AG08396 (cell line): Measurements from ENCODE around the gene EDA.
"Not testable (repeated sequence)": the region's sequence is repeated elsewhere in the genome, so short reads cannot be mapped to it uniquely, and the experiment has no call there.

Source experiments
- DNase-seq: peaks from one replicate; pipeline ENCODE4 v3.0.0; 2012; ENCODE audit warnings: low spot score, mixed read lengths

EDA gene

DNA sequence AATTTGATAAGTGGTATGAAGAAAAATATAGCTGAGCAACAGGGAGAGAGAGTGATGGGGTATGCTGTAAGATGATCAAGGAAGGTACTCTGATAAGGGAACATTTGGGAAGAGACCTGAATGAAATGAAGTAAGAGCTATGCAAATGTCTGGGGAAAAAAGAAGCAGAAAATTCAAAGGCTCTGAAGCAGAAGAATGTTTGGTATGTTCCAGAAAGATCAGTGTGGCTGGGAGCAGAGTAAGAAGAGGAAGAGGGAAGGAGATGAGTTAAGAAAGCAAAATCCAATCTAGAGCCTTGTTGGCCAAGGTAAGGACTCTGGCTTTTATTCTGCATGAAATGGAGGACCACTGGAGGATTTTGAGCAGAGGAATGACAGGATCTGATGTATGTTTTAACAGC lies 343.8 kb downstream of the EDA start:
- DNase-seq: no peak

DNA sequence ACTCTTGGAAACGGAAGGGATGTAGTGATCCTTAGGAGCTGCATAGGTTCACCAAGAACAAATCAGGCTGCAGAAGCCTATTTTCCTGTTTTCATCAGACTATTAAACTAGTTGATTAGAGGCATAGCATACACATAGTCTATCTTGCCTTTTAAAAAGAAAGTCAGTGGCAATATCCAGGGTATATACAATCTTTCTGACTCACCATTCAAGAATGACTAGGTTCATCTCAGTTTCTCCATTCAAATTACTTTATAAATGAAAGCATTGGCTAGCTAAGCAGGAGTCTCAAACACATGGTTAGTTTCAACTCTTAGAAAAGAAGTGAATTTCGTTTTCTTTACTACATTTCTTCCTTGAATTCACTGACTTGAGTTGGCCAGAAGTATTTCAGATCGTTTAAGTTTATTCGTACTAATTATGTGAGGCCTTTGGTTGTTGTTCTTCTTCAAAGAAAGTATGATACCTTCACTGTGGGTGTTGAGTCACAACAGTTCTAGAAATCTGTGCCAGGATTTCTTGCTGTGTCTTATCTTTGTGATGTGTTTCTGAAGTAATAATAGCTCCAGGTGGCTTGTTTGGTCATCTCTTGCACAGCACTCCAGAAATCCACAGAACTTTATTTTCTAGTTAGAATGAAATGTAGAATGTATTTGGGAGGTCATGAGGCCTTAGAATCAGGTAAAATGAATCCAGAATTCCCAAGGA lies 345.6 kb downstream of the EDA start:
- no peak for DNase-seq

DNA sequence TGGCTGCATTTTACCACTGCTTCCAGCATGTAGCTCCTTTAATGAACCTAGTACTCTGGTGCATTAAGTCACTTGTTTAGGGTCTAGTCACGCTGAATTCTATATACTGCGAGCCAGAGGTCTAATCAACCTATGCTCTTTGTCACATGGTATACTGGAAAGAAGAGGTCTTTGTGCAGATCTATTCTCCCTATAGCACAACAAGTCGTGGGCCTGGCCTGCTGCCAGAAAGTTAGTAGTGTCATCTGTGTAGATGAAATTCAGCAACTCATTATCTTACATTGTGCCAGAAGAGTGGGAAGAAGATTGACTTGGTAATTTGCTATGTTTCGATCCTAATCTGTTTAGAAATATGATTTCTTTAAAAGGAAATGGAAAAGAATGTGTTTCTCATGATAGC lies 353.0 kb downstream of the EDA start:
- no peak for DNase-seq

DNA sequence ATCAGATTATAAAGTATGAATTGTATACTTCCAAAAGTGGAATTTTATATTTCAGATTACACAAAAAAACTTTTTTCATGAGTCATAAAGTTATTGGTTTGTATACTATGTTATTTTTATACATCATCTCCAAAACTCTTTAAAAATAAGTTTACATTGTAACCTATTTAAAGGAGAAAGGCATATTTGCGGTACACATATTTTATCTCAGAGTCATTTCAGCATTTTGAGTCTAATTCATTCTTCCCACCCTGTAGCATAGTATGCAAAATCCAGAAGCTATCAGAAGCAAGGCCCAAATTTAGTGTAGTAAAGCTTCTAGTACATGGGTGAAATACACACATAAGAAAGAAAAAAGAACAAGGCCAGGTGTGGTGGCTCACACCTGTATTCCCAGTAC lies 353.5 kb downstream of the EDA start:
- no peak for DNase-seq

DNA sequence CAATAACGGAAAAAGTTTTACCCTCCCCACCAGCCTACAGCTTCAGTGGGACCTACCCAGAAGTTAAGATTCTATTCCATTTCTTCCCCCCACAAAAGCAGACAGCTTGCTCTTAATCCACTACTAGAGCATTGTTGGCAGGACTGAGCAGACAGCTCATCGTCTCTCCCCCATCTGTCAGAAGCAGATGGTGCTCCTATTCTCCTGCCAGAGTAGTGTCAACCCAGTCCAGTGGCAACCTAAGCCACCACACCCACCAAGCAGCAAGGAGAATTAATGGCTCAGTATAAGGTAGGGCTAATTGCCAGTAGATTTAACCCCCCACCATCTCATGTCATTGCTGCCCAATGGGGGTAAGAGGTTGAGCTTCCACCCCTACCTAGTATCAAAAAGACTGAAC lies 371.8 kb downstream of the EDA start:
- no peak for DNase-seq

DNA sequence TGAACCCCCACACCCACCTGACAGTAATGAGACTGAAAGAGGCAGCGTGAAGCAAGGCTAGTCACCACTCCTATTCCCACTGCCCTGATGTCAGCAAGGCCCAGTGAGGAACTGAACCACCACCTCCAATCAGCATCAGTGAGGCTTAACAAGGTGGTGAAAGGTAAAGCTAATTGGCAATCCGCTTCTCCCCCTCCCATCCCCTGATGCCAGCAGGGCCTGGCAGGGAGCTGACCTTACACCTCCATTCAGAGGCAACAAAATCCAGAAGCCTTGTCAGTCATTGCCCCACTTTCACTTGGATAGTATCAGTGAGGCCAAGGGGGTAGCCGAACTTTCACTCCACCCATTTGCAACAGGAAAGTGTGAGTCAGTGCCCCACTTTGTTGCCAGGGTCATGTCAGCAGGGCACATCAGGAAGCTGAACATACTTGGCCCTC lies 373.1 kb downstream of the EDA start:
- DNase-seq: no peak

DNA sequence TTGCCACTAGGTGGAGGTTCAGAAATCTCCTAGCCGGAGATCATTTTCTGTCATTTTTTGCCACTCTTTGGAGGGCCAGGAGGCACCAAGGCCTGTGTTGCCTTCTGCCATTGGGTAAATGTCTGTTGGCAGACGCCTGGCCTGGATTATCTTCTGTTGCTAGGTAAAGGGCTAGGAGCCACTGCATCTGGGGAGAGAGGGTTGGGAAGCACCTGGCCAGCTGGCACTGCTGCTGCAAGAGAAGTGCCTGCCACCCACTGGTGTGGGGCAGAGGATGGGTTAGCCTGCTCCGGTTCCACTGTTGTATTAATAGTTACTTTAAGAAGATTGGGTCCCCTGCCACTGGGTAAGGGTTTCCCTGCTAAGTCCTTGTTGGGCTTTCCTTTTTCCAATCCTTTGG lies 375.8 kb downstream of the EDA start:
- DNase-seq: no peak

DNA sequence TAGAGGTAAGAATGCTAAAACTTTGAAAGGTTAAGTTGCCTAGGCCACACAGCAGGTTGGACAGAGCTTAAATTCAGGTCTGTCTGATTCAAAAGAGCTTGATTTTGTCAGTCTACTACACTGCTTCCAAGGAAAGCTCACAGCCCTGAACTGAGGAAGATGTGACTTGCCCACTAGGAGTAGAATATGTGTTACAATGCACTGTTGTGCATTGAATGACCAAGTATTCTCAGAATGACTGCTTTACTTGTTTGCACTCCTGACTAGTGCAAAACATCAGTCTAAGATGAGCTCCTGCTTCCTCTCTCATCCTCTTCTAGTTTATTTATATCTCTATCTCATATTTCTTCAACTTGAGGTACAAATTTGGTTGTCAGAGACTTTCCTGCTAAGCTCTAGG lies 377.6 kb downstream of the EDA start:
- no peak for DNase-seq

DNA sequence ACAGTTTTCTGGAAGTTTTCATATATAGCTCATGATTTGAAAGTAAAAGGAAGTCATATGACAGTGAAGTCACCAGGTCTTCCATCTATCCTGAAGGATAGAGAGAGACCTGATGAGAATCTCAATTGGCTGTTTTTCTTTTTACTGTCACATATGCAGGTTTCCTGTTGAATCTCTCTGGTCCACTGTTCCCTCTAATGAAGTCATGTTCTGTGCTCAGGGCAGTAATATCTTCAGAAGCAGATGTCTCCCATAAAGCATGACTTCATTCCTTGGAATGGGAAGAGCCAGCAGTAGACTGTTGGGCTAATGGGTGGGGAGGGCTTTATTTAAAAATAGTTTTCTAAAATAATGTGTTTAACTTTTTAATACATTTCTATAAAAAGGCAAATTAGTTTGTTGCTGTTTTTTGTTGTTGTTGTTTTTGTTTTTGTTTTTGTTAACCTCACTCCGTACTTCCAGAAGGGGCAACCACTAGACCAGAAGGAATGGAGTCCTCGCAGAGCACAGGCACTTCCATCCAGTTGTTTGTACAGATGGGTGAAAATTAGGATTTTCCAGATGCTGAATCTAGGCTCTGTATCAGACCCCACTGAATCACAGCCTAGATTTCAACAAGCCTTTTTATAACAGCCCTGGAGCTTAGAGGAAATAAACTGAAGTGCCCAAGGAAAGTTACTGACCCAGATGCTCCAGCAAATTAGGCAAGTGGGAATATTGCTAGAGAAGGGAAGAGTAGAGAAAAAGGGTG lies 379.6 kb downstream of the EDA start:
- no peak for DNase-seq

DNA sequence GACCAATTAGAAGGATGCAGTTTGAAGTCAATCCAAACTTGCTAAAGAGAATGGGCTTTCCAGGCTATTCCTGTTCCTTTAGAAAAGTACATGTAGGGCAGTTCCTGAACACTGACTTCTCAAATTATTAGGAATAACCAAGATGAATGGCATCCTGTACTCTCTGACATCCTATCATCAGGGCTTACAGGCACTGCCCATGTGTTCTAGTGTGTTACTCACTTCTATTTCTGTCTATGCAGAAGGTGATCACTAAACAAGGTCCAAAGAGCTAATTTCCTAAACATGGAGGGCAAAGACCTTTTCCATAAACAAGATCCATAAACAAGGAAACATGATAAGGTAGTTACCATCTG lies 380.2 kb downstream of the EDA start:
- no peak for DNase-seq

DNA sequence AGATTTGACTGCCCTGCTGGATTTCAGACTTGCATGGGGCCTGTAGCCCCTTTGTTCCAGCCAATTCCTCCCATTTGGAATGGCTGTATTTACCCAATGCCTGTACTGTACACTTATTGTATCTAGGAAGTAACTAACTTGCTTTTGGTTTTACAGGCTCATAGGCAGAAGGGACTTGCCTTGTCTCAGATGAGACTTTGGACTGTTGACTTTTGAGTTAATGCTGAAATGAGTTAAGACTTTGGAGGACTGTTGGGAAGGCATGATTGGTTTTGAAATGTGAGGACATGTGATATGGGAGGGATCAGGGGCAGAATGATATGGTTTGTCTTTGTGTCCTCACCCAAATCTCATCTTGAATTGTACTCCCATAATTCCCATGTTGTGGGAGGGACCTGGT lies 382.4 kb downstream of the EDA start:
- not testable (repeated sequence) for DNase-seq

DNA sequence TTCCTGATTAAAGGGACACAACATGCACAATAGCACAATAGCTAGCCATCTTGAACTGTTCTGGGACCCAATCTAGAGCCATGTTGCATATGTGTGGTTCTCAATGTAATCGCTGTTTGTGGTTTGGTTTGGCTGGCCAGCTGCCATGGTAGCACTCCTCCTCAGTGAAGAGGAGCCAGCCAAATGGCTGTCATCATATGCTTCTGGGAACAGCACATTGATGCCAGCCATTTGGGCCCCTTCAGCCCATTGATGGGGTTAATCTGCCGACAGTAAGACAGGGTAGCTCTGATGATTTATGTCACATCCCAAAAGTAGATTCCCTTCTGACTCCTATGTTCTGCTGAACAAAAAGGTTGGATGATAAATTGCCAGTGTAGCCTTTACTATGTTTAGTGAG lies 385.4 kb downstream of the EDA start:
- no peak for DNase-seq

DNA sequence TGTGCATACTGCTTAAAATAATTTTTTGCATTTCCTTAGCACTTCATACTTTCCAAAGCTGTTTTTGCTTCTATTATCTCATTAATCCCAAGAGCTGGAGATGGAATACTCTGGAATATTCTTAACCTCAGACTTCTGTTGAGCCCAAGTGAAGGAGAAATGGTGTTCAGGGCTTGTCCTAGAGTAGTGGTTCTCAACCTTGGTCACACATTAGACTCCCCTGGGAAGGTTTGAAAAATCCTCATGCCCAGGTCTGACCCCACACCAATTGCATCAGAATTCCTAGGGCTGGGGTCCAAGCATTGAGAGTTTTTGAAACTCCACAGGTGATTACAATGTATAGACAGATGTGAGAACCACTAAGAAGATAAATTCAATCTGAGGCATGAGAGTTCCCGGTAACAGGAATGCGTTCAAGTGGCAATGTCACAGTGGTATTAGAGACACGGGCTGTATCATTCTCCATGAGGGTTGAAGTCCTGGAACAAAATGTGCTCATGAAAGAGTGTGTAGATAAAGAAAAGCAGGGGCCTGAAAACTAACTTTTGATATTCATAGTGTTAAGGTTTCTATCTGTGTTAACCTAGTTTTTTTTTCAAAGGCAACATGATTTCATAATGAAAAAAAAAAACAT lies 385.9 kb downstream of the EDA start:
- DNase-seq: no peak

DNA sequence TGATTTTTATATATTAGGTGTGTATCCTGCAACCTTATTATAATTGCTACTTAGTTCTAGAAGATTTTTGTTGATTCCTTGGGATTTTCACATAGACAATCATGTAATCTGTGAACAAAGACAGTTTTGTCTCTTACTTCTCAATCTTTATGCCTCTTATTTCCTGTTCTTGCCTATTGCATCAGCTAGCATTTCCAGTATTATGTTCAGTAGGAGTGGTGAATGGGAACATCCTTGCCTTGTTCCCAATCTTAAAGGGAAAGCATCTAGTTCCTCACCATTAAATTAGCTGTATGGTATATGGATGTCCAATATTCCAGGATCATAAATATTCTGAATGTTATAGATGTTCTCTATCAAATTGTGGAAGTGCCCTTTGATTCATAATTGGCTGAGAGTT lies 392.0 kb downstream of the EDA start:
- no peak for DNase-seq

DNA sequence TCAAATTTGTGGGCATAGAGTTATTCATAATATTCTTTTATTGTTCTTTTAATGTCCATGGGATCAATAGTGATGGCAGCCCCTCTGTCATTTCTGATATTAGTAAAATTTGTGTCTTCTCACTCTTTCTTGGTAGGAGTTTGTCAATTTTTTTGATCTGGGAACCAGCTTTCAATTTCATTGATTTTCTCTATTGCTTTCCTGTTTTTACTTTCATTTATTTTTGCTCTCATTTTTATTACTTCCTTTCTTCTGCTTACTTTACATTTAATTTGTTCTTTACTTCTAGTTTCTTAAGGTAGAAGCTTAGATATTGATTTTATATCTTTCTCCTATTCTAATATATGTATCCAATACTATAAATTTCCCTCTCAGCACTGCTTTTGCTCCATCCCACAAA lies 393.1 kb downstream of the EDA start:
- DNase-seq: no peak

DNA sequence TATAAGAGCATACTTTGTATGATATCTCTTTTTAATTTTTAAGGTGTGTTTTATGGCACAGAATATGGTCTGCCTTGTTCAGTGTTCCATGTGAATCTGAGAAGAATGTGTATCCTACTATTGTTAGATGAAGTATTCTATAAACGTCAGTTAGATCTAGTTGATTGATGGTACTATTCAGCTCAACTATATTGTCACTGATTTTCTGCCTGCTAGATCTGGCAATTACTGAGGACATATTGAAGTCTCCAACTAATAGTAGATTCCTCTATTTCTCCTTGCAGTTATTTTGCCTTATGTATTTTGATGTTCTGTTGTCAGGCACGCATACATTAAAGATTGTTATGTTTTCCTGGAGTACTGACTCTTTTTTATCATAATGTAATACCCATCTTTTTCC lies 394.1 kb downstream of the EDA start:
- DNase-seq: no peak

DNA sequence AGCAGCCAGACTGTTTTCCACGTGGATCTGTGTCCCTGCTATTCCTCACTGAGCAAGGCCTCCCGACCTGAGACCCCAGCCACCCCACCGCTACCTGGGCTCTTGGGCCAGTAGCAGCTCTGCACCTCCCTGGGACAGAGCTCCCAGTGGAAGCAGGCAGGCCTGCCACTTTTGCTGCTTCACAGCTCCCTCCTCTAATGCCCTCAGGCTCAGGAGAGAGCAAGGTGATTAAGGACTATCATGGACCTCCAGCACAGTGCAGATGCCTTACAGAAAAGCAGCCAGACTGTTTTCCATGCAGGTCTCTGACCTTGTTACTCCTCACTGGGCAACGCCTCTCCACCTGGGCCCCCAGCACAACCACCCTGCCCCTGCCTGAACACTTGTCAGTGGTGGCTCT lies 396.8 kb downstream of the EDA start:
- DNase-seq: no peak

DNA sequence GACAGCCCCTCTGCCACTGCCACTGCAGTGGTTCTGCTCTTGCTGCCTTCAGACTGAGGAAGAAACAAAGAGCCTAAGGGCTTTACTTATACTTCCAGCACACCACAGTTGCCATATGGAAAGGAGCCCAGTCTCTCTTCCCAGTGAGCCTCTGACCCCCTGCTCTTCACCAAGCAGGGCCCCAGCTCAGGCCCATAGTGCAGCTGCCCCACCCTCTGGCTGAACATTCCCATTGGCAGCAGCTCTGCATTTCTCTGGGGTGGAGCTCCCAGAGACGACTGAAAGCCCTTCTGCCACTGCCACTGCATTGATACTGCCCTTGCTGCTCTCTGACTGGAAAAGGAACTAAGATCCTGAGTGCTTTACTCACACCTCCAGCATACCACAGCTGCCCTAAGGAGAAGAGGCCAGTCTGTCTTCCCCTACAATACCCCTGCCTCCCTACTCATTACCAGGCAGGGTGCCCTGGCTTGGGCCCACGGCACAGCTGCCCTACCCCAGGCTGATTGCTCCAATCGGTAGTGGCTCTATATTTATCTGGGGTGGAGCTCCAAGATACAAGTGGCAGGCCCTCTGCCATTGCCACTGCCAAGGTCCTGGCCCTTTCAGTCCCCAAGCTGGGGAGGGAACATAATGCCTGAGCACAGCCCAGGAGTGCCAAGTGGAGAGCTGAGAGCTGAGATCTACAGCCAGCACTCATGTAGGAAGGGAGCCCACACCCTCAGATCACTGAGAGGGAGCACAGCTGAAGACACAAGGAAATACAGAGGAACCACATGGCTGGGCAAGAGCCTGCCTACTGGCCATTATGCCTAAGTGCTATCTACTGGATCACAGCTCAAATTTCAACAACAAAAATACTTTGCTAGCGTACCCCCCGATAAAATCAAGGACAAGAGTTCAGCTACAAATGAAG lies 397.8 kb downstream of the EDA start:
- no peak for DNase-seq

DNA sequence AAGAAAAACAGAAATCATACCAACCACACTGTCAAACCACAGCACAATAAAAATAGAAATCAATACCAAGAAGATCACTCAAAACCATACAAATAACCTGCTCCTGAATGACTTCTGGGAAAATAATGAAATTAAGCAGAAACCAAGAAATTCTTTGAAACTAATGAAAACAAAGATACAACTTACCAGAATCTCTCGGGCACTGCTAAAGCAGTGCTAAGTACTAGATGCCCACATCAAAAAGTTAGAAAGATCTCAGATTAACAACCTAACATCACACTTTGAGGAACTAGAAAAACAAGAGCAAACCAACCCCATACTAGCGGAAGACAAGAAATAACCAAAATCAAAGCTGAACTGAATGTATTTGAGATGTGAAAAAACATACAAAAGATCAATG lies 400.6 kb downstream of the EDA start:
- no peak for DNase-seq

DNA sequence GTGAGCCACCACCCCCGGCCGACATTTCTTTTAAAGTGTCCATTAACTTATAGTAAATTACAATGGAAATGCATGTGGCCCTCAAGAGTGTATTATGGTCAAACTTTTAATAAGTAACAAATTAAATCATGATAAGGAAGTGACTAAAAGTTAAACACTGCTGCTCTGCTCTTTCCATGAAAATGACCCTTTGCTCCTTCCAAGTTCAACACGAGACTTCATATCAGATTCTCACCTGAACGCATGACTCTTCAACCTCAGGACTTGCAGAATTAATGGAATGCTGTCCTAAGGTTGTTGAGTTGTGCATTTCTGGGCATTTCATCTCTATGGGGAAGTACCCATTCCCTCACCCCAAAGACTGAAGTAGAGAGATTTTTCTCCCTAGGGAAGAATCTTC lies 406.7 kb downstream of the EDA start:
- no peak for DNase-seq

DNA sequence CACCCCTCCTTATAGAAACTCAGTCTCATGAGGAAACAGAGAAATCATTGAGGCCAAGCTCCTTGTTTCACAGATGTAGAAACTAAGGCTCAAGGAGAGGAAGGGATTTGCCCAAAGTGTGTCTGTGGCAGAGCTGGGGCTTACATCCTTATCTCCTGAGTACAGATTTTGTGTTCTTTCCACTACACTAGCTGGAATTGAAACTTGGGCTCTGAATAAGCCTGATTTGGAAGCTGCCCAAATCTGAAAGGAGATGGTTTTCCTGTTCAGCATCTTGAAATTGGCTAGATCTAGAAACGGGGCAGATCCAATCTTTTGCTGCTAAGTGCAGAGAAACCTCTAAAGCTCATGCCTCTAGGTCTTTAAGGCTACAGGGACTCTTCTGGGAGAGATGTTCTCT lies 409.6 kb downstream of the EDA start:
- DNase-seq: no peak

DNA sequence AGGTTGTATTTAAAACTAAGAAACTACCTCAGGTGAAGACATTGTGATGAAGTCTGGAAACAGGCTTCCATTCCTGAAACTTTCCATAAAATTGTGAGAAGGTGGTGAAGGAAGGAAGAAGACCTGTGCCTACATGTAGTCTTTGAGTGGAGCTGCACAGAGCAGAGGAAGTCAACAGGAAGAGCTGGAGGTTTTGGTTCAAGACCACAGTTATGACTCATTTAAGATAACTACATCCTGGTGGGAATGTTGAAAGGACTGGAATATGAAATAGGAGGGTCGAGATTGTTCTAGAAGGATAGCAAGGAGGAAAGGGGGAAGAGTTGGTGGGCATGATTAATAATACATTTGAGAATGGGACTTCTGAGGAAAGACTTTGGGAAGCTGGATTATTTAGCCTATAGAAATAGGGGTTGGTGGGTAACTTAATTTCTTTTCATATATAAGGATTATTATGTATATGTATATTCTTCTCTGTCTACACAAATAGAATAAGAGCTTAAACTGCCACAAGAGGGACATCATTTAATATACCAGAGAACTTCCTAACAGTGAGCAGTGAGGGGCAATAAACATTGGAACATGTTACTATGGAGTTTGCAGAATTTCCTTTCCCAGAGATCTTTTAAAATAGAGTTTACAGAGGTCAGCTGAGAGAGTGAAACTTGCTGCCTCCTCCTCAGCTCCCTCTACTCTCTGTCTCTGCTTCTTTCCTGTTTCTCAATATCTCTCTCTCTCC lies 410.4 kb downstream of the EDA start:
- no peak for DNase-seq
